ENCODE data around the gene NUF2.
"Not testable (repeated sequence)": the region's sequence is repeated elsewhere in the genome, so short reads cannot be mapped to it uniquely, and the experiment has no call there.

Gene NUF2

DNA sequence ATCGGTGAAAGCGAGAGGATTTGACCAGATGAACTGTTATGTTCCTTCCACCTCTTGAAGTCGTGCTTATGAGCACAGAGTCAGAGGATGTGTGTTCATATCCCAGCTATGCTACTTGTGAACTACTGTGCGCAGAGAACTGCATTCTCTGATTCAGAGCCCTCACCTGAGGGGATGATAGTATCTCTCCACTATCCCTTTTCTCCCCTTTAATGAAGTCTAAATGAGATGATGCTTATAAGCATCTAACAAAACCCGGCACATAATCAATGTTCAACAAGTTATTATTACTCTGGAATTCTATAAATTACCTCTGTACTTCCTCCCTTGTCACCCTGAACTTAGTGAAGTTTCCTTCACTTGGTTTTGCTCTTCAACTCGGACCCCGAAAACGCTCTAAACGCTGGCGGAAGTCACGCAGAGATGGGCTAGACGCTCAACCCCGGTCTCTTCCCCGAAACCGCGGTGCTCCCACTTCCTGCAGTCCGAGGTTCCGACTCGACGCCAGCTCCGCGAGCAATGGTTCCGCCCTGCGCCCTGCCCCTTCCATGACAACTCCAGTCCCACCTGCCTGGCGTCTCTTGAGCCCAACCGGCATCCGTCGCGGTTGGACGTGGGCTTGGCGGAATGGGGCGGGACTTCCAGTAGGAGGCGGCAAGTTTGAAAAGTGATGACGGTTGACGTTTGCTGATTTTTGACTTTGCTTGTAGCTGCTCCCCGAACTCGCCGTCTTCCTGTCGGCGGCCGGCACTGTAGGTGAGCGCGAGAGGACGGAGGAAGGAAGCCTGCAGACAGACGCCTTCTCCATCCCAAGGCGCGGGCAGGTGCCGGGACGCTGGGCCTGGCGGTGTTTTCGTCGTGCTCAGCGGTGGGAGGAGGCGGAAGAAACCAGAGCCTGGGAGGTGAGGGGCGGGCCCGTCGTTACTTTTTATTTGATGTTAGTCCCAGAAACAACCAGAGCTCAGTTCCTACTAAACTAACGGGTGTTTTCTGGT, at the start of gene NUF2:
TSS of gene NUF2 (plus strand) at position 644 of the 995 bp plus-strand sequence. CDS start 4,098 bp downstream, outside the sequence.
- FAIRE-seq: no peak

DNA sequence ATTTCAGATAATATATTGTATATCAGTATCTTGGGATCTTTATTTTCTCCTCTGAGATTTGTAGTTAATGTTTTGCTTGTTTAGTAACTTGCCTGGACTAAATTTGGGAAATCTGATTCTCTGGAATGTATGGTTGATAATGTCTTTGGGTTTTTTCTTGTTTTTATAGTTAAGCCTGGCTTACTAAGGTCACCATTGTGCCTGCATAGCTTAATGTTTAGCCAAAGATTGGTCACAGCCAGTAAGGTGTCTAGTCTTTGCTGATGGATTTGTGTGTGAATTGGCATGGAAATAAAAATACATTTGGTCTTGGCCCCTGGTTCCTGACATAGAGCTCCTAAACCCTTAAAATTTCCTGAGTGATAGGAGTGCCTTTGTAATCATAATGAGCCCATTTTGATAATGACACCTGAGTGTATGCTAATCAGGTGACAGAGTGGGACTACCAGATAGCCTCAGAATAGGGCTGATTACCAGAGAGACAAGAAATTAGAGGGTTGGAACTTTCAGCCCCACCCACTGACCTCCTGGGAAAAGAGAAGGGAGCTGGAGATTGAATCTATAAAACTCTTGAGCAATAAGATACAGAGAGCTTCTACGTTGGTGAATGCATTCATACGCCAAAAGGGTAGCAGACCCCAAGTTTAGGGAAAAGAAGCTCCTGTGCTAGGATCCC, 47.9 kb upstream of the NUF2 start:
- FAIRE-seq: no peak

DNA sequence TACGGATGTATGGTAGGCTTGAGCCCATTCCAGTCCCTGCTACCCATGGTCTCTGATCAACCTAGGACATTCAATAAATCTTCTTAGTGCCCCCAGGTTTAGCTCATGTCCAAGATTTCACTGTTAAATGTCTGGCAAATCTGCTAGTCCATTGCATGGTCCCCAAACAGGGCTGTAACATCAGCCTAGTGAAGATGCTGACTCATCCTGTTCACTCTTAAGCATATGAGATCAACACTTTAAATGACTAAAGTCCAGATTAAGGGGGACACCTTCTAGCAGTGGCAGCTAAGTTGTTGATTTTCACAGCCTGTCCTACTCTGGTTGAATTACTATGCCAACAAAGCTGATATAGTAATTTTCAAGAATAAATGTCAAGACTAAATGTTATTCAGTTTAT, 46.5 kb upstream of the NUF2 start:
- FAIRE-seq: no peak

DNA sequence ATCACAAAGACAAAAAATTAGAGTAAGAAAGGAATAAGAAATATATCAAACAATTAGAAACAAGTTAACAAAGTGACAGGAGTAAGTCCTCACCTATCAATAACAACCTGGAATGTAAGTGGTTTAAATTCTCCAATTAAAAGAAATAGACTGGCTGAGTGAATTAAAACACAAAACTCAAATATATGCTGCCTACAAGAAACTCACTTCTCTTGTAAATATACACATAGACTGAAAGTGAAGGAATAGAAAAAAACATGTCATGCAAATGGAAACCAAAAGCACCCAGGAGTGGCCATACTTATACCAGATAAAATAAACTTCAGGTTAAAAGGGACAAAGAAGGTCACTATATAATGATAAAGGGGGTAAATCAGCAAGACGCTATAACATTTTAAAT, 43.2 kb upstream of the NUF2 start:
- FAIRE-seq: no peak

DNA sequence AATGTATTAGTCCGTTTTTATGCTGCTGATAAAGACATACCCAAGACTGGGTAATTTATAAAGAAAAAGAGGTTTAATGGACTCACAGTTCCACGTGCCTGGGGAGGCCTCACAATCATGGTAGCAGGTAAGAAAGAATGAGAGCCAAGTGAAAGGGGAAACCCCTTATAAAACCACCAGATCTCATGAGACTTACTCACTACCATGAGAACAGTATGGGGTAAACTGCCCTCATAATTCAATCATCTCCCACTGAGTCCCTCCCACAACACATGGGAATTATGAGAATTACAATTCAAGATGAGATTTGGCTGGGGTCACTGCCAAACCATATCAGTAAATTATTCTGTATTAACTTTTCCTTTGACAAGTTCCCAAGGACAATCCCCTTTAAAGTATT, 36.9 kb upstream of the NUF2 start:
- not testable (repeated sequence) for FAIRE-seq

DNA sequence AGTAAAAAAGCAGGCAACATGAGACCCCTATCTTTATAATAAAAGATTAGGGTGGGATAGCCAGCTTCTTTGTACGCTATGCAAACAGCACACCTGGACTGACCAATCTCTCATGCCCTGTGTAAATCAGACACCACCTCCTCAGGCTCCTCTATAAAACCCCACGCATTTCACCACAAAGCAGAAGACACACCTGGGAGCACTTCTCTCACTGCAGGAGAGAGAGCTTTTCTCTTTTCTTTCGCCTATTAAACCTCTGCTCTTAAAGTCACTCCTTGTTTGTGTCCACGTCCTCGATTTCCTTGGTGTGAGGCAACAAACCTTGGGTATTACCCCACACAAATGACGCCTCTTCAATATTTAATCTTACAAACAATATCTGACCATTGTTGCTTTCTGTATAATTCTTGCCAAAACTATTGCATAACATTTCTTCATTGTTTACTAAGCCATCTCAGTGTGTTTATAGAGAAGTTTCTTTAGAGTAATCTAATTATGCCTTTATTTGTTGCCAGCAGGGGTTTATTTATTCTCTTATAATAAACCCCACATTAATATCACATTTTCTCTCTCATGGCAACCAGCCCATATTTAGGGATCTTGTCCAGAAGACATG, 31.6 kb upstream of the NUF2 start:
- no peak for FAIRE-seq

DNA sequence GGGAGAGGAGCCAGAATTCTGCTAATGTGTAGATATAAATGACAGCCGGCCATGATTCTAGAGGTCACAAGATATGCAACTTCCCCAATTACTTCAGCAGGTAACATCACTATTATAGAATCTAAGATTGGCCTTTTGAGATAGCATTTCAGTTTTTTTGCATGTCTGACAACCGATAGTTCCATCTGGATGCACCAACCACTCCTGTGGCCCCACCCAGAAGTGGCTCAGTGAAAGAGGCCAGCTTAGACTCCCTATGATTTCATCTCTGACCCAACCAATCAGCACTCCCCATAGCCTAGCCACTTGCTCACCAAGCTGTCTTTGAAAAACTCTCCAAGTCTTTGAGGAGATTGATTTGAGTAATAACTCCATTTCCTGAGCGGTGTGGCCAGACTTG, 30.3 kb upstream of the NUF2 start:
- FAIRE-seq: no peak

DNA sequence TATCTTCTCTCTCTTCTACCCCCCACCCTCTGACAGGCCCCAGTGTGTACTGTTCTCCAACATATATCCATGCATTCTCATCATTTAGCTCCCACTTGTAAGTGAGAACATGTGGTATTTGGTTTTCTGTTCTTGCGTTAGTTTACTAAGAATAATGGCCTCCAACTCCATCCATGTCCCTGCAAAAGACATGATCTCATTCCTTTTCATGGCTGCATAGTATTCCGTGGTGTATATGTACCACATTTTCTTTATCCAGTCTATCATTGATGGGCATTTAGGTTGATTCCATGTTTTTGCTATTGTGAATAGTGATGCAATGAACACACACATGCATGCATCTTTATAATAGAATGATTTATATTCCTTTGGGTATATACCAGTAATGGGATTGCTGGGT, 29.6 kb upstream of the NUF2 start:
- not testable (repeated sequence) for FAIRE-seq

DNA sequence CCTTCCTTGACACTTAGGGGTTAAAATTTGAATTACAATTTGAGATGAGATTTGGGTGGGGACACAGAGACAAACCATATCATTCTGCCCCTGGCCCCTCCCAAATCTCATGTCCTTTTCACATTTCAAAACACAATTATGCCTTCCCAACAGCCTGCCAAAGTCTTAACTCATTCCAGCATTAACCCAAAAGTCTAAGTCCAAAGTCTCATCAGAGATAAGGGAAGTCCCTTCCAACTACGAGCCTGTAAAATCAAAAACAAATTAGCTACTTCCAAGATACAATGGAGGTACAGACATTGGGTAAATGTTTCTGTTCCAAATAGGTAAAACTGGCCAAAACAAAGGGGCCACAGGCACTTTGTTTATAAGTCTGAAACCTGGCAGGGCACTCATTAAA, 28.3 kb upstream of the NUF2 start:
- FAIRE-seq: not testable (repeated sequence)

DNA sequence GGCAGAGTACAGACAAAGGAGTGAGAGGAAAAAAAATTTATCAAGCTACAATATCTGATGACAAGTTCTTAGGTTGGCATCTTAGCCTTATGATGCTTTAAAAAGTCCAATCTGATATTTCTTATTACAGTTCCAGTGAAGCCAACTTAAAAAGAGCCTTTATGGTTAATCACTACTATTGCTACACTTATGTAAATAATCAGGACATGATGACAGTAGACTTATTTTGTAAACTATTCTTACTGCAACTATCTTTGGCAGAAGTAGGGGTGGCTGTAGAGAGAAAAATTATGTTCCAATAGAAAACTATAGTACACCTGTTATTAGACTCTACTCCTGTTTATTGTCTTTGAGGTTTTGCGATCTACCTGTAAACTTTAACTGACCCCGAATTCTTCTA, 25.8 kb upstream of the NUF2 start:
- FAIRE-seq: no peak

DNA sequence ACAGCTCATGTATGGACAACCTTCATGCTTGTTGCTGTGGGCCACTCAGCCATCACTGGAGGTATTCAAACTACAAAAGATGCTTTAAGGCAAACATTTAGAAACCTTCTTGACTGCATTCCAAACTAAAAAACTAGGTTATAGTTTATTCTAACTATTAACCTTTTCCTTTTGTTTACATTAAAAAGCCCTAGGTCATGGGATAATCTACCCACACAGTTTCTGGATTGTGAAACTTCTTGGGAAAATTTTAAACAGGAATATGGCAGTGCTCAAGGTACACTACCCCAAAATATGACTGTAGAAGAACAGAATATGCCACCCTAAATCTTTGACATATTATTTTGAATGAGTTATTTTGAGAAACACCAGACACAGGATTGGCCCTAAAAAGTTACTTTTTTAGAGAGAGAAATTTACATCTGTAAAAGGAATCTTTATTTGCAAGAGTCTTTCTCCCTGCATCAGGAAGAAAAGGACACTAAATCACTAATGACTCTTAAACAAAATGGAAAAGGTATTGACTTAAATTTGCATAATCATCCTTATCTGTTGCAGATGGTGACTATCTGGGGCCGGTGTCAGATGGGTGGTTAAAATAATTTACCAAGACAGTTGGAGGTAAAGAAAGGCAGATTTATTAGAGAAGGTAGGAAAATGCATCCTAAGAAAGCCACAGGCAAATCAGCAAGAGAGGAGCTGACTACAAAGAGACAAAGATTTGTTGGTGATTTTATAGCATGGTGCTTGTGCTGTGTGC, 25.1 kb upstream of the NUF2 start:
- no peak for FAIRE-seq

DNA sequence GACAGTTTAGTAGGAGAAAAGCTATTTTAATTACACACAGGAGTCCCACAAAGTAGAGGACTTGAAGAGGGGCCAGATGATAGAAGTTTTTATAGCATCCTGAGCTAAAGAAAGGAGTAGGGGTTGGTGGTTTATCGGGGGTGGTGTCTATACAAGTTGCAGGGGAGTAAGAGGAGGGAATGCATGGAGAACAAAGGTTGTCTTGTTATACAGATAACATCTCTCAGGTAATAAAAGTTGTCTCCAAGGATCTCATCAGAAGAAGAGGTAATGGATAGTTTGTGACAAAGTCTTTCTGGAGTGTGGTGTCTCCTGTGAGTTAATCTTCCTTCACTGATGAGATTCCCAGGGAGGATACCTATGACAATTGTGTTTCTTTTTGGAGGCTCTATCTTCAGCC, 23.4 kb upstream of the NUF2 start:
- no peak for FAIRE-seq

DNA sequence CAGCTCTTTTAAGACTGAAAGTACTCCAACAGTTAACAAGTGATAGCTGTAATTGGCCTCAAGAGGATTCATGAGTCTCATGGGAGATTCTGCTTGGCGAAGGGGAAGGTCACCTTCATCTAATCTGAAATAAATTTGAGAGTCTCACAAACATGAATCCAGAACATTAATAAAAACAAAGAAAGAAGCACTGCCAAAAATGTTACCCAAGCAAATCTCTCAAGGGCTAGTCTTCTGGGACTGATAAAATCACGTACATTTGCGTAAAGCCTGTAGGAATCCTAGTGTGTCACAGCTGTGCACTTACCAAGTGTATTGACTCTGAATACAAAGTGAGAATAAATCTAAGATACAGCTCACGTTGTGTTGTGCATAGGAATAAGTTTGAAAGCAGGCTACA, 21.2 kb upstream of the NUF2 start:
- FAIRE-seq: no peak

DNA sequence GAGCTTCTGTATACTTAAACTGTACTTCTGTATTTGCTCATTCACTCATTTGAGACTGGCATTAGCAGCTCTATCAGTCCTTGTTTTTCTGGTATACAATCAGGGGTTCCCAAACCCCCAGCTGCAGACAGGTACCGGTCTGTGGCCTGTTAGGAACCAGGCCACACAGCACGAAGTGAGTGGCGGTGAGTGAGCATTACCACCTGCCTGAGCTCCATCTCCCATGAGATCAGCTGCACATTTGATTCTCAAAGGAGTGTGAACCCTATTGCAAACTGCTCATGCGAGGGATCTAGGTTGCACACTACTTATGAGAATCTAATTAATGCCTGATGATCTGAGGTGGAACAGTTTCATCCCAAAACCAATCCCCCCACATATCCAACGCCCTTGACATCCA, 18.2 kb upstream of the NUF2 start:
- FAIRE-seq: no peak

DNA sequence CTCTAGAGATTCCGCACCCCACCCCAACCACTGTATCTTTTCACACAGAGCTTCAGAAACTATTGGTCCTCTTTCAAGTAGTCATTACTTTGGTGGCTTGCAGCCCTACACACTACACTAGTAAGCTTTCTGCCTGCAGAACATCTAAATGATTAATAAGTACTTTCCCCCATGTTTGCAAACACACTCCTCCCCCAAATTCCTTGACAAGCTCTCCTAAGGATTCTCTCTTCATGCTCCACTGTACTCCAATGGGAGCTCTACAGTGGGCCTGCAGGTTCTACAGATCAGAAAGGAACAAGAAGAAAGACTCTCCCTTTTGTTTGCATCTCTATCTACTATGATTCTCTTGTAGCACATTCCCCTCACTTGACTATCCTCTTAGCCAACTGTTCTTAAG, 16.3 kb upstream of the NUF2 start:
- no peak for FAIRE-seq

DNA sequence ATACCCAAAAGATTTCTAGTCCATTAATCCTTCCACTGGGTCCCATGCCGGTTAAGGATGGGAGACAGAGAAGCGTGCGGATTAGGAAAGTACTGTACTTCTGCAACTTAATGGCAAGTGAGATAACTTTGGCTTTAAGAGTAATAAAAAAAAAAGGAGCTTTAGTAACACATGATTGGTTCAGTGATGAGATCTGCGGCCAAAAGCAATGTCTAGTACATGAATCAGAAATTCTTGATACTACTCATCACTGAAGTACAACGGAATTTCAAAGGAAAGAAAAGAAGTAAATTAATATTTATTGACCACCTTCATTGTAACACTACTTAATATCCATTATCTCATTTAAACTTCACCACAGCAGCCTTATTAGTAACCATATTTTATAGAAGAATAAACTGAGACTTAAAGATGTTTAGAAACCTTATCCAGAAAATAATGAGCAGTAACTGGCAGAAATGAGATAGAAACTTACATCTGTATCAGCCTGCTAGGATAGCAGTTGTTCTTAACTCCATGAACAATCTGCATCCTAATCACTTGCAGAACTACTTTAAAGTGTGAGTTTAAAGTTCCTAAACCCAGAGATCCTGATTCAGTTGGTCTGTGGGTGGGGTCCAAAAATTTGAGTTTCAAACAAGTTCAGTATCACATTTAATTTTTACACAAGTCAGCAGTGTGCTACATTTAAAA, 14.1 kb upstream of the NUF2 start:
- FAIRE-seq: no peak

DNA sequence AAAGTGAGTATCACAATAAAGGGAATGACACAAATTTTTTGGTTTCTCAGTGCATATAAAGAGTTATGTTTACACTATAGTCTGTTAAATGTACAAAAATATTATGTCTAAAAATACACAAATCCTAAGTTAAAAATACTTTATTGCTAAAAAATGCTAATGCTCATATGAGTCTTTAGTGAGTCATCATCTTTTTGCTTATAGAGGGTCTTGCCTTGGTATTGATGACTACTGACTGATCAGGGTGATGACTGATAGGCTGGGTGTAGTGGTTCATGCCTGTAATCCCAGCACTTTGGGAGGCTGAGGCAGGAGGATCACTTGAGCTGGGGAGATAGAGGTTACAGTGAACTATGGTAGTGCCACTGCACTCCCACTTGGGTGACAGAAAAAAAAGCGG, 12.9 kb upstream of the NUF2 start:
- no peak for FAIRE-seq

DNA sequence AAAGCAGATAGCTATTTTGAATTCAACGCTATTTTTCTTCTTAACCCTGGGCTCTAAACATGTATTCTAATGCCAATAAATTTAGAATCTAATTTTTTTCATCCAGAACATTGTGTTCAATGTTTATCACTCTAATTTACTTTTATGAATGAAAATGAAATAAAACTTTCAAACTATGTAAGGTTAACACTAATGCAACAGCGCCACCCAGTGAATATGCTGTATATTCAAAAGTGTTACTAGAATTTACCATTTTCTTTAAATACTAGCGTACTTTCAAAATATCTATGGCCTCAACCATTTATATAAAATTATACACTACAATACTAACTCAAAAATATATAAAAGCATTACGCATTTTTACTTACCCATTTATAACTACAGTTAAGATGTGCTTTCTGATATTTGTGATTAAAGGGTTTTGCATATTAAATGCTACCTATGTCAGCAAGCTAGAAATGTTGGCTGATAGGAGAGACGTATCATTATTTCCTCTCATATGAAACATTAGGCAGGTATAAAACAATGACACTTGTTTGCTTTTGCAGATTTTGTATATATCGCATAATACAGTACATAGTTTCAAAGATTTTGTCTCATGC, 5.9 kb upstream of the NUF2 start:
- peak; percentile 14 for FAIRE-seq

DNA sequence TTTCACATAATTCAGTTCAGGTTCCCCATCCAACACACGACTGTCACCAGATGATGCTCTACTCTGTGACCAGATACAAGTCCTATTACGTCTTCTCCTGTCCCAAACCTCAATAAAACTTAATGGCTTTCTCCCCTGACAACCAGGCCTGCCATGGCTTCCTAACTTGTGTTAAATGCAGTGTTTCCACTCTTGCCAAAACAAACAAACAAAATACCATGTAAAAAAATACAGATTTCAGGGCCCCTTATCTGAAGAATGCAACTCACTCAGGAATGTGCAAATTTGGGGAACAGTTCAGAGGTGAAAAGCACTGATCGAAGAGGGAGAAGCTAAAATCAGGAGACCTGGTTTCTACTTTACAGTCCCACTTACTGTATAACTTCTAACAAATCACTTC, 863 bp upstream of the NUF2 start:
- no peak for FAIRE-seq

DNA sequence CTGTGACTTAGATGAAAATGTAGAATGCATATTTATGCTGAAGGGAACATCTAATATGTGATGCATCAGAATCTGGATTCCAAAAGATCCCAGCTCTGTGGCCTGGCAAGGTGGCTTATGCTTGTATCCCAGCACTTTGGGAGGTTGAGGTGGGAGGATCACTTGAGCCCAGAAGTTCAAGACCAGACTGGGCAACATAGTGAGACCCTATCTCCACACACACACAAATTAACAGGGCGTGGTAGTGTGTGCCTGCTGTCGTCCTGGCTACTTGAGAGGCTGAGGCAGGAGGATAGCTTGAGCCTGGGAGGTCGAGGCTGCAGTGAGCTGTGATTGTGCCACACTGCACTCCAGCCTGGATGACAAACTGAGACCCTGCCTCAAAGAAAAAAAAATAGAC, 1.6 kb downstream of the NUF2 start:
- not testable (repeated sequence) for FAIRE-seq

DNA sequence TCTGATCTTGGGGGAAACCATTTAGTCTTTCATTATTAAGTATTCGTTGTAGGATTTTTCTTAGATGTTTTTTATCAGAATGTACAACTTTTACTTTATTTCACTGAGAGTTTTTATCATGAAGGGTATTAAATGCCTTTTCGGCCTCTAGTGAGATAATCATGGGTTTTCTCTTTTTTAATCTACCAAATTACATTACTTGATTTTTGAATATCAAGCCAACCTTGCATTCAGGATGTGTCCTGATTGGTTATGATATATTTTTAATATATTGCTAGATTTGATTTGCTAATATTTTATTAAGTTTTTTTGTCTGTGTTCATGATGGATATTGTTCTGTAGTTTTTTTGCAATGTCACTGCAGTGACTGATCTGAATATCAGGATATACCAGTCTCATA, 9.4 kb downstream of the NUF2 start:
- FAIRE-seq: no peak

DNA sequence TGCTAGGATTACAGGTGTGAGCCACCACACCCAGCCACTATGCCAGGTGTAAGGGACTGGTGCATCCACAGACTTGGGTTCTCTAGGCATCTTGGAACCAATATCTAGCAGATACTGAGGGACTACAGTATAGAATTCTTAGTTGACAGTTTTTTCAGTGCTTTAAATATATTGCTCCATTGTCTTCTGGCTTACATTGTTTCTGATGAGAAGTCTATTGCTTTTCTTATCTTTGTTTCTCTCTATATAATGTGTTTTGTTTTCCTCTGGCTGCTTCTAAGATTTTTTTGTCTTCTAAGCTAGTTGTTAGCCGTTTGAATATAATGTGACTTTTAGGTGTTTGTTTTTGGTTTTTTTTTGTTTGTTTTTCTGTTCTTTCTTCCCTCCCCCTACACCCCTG, 13.5 kb downstream of the NUF2 start:
- FAIRE-seq: no peak
